WI38 (cell line): ENCODE results near the gene ZFP1.
"Not testable (repeated sequence)": the region's sequence is repeated elsewhere in the genome, so short reads cannot be mapped to it uniquely, and the experiment has no call there.

Source experiments
- H3K4me3 ChIP-seq: 2 replicates; pipeline ENCODE4 v1.5.1; 2011; ENCODE audit warnings: low read depth, mild to moderate bottlenecking, control low read depth, low read length
- CTCF ChIP-seq: IDR thresholded peaks from 2 replicates; pipeline ENCODE4 v1.5.1; 2012; ENCODE audit warnings: low read depth, mild to moderate bottlenecking, control low read depth, low read length

The ZFP1 gene

GRCh38 chr16:75122609-75123008, 25.7 kb upstream of the ZFP1 start:
- no peak for TF ChIP-seq CTCF

GRCh38 chr16:75127713-75128415, 20.5 kb upstream of the ZFP1 start:
- no peak overlapping the region for H3K4me3 ChIP-seq
- no peak for TF ChIP-seq CTCF

More at GRCh38 chr16:75122609-75123008, 25.7 kb upstream of the ZFP1 start:
- no peak overlapping the region for H3K4me3 ChIP-seq

GRCh38 chr16:75129421-75130149, 18.7 kb upstream of the ZFP1 start:
- H3K4me3 ChIP-seq, result not testable (repeated sequence)

- no peak for TF ChIP-seq CTCF
- no peak overlapping the region for H3K4me3 ChIP-seq
Measured at GRCh38 chr16:75130150-75130771, 18.1 kb upstream of the ZFP1 start.

- no peak overlapping the region for H3K4me3 ChIP-seq
- TF ChIP-seq CTCF, result no peak
Measured at GRCh38 chr16:75131081-75131480, 17.2 kb upstream of the ZFP1 start.

- no peak for TF ChIP-seq CTCF
Measured at GRCh38 chr16:75138233-75138632, 10.1 kb upstream of the ZFP1 start.

GRCh38 chr16:75138636-75139035, 9.7 kb upstream of the ZFP1 start:
- H3K4me3 ChIP-seq, result no peak overlapping the region
- TF ChIP-seq CTCF, result no peak

More at GRCh38 chr16:75138233-75138632, 10.1 kb upstream of the ZFP1 start:
- no peak overlapping the region for H3K4me3 ChIP-seq
